Prostate gland (tissue), 2 donors: ENCODE data around the gene MYO9B.

Source experiments
- CTCF ChIP-seq, 4 experiments: fragments of 200-600 bp in 2 of 4; fragments of 450-650 bp in 2 of 4; sonication (generic) in 2 of 4; IDR thresholded peaks; 1 replicate in 3 of 4; 2 replicates in 1 of 4; pipeline ENCODE4 v1.5.1; 2016 to 2019; ENCODE audit warnings: antibody characterized with exemption in 4 of 4, mild to moderate bottlenecking in 2 of 4, moderate library complexity in 2 of 4
- POLR2A ChIP-seq: fragments of 450-650 bp; IDR thresholded peaks from one replicate; pipeline ENCODE4 v1.6.1; 2016; ENCODE audit warnings: antibody characterized with exemption, mild to moderate bottlenecking

- no peak for TF ChIP-seq CTCF (IDR thresholded peaks at IDR 0.05)
- TF ChIP-seq POLR2A = no peak
Measured at GRCh38 chr19:17178291-17178690, 102.7 kb downstream of the MYO9B start.
